ENCODE data around the gene RBM38.

The RBM38 gene

DNA sequence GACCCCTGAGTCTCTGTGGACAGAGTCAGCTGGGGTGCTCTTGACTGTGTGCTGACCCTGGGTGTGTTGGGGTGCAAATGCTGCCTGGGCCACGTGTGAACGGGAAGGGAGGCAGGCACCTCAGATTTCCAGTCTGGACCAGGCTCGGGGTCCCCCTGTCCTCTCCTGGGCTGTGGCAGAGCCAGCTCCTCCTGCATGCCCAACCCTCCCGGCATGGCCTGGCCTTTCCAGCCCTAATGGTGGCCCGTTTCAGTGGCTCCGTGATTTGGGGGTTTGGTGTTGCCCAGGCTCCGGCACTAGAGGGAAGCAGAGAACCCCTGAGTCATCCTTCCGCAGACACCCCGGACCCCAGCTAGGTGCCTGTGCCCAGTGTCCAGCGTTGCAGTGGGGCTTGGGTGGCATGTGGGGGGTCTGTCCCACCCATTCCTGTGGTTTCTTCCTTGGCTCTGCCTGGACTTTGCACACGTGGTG is 9.1 kb downstream of the RBM38 start:
- H3K27me3 ChIP-seq (ENCODE audit: control insufficient read depth in 1 of 2, insufficient read depth in 2 of 2, low read length in 2 of 2), result no peaks in the 10 kb centered on the region
- no peaks in the 10 kb centered on the region for H3K9me3 ChIP-seq (ENCODE audit: low read length)
- H3K4me3 ChIP-seq (ENCODE audit: low read depth in 1 of 2, low read length in 2 of 2), result peak overlapping the region in 1 of 2 donors; percentile 29
- H3K9ac ChIP-seq (ENCODE audit: low read length), result peak overlapping the region; percentile 13
- H3K36me3 ChIP-seq (ENCODE audit: insufficient read depth, low read length), result peaks cover 80% of the 10 kb centered on the region
- H3K27ac ChIP-seq (ENCODE audit: low read depth, low read length), result peak overlapping the region; percentile 79
- peaks cover 93% of the 10 kb centered on the region for H3K4me1 ChIP-seq (ENCODE audit: insufficient read depth, low read length)

GRCh38 chr20:57400821-57401564 is 9.8 kb downstream of the RBM38 start:
- H3K4me1 ChIP-seq (ENCODE audit: insufficient read depth, low read length), result peaks cover 90% of the 10 kb centered on the region
- H3K27me3 ChIP-seq (ENCODE audit: control insufficient read depth in 1 of 2, insufficient read depth in 2 of 2, low read length in 2 of 2), result no peaks in the 10 kb centered on the region
- H3K4me3 ChIP-seq (ENCODE audit: low read depth in 1 of 2, low read length in 2 of 2), result peak overlapping the region in 1 of 2 donors; percentile 29
- H3K9me3 ChIP-seq (ENCODE audit: low read length), result no peaks in the 10 kb centered on the region
- H3K36me3 ChIP-seq (ENCODE audit: insufficient read depth, low read length), result peaks cover 79% of the 10 kb centered on the region
- H3K27ac ChIP-seq (ENCODE audit: low read depth, low read length), result peak overlapping the region; percentile 79
- H3K9ac ChIP-seq (ENCODE audit: low read length), result peak overlapping the region; percentile 13

DNA sequence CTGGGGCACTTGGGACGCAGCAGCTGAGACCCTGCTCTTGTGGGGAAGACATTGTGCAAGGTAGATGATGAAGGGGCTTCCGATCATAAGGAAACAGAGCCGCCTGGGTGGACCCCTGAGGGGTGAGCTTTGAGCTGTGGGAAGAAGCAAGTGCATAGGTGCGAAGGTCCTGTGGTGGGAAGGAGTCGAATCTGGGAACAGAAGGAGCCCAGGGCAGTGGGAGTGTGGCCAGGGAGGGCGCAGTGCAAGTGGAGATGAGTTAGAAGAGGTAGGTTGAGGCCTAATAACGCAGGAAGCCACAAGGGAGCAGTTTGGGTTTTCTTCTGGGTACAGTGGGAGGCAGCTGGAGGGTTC is 10.3 kb downstream of the RBM38 start:
- H3K27ac ChIP-seq (ENCODE audit: low read depth, low read length), result peak overlapping the region; percentile 79
- H3K9ac ChIP-seq (ENCODE audit: low read length), result no peak overlapping the region
- H3K4me3 ChIP-seq (ENCODE audit: low read depth in 1 of 2, low read length in 2 of 2), result no peak overlapping the region
- no peaks in the 10 kb centered on the region for H3K27me3 ChIP-seq (ENCODE audit: control insufficient read depth in 1 of 2, insufficient read depth in 2 of 2, low read length in 2 of 2)
- no peaks in the 10 kb centered on the region for H3K9me3 ChIP-seq (ENCODE audit: low read length)
- H3K36me3 ChIP-seq (ENCODE audit: insufficient read depth, low read length), result peaks cover 79% of the 10 kb centered on the region
- H3K4me1 ChIP-seq (ENCODE audit: insufficient read depth, low read length), result peaks cover 85% of the 10 kb centered on the region

- H3K4me1 ChIP-seq (ENCODE audit: insufficient read depth, low read length), result peaks cover 75% of the 10 kb centered on the region
- H3K9me3 ChIP-seq (ENCODE audit: low read length), result no peaks in the 10 kb centered on the region
- peak overlapping the region; percentile 12 for H3K27ac ChIP-seq (ENCODE audit: low read depth, low read length)
- H3K27me3 ChIP-seq (ENCODE audit: control insufficient read depth in 1 of 2, insufficient read depth in 2 of 2, low read length in 2 of 2), result no peaks in the 10 kb centered on the region
- H3K36me3 ChIP-seq (ENCODE audit: insufficient read depth, low read length), result peaks cover 70% of the 10 kb centered on the region
- H3K4me3 ChIP-seq (ENCODE audit: low read depth in 1 of 2, low read length in 2 of 2), result no peak overlapping the region
- H3K9ac ChIP-seq (ENCODE audit: low read length), result peak overlapping the region; percentile 20
Observed at GRCh38 chr20:57402206-57403125, 11.3 kb downstream of the RBM38 start.

GRCh38 chr20:57403216-57403615 is 12.0 kb downstream of the RBM38 start:
- peaks cover 73% of the 10 kb centered on the region for H3K4me1 ChIP-seq (ENCODE audit: insufficient read depth, low read length)
- no peak overlapping the region for H3K4me3 ChIP-seq (ENCODE audit: low read depth in 1 of 2, low read length in 2 of 2)
- H3K9ac ChIP-seq (ENCODE audit: low read length), result peak overlapping the region; percentile 20
- H3K9me3 ChIP-seq (ENCODE audit: low read length), result no peaks in the 10 kb centered on the region
- peaks cover 70% of the 10 kb centered on the region for H3K36me3 ChIP-seq (ENCODE audit: insufficient read depth, low read length)
- peak overlapping the region; percentile 31 for H3K27ac ChIP-seq (ENCODE audit: low read depth, low read length)
- H3K27me3 ChIP-seq (ENCODE audit: control insufficient read depth in 1 of 2, insufficient read depth in 2 of 2, low read length in 2 of 2), result no peaks in the 10 kb centered on the region

DNA sequence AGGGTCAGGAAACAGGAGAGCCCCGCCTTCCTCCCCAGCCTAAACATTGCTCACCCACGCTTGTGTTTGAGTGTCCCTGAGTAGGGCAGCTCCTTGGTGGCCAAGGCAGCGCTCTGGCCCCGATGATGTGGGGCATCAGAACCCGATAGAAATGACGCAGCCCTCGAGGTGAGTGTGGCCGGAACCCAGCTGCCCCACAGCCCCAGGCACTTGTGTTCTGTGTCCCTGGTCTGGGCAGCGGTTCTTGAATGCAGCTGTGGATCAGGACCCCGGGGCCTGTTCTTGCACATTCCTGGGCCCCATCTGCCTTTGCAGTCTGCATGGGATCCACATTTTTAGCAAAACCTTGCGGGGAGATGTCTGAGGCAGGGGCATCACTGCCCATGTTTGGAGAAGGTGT is 12.8 kb downstream of the RBM38 start:
- Histone ChIP-seq H3K36me3 (ENCODE audit: insufficient read depth, low read length) (peaks cover 73% of the 10 kb centered on the region), H3K4me3 (ENCODE audit: low read depth in 1 of 2, low read length in 2 of 2) (no peak overlapping the region), H3K9ac (ENCODE audit: low read length) (no peak overlapping the region), H3K4me1 (ENCODE audit: insufficient read depth, low read length) (peaks cover 73% of the 10 kb centered on the region), H3K27ac (ENCODE audit: low read depth, low read length) (peak overlapping the region; percentile 47), H3K9me3 (ENCODE audit: low read length) (no peaks in the 10 kb centered on the region), H3K27me3 (ENCODE audit: control insufficient read depth in 1 of 2, insufficient read depth in 2 of 2, low read length in 2 of 2) (no peaks in the 10 kb centered on the region)

- Histone ChIP-seq H3K9ac (ENCODE audit: low read length) (no peak overlapping the region), H3K27me3 (ENCODE audit: control insufficient read depth in 1 of 2, insufficient read depth in 2 of 2, low read length in 2 of 2) (no peaks in the 10 kb centered on the region), H3K27ac (ENCODE audit: low read depth, low read length) (peak overlapping the region; percentile 47), H3K36me3 (ENCODE audit: insufficient read depth, low read length) (peaks cover 70% of the 10 kb centered on the region), H3K9me3 (ENCODE audit: low read length) (no peaks in the 10 kb centered on the region), H3K4me3 (ENCODE audit: low read depth in 1 of 2, low read length in 2 of 2) (no peak overlapping the region), H3K4me1 (ENCODE audit: insufficient read depth, low read length) (peaks cover 73% of the 10 kb centered on the region)
Observed at GRCh38 chr20:57404419-57405072, 13.3 kb downstream of the RBM38 start.

DNA sequence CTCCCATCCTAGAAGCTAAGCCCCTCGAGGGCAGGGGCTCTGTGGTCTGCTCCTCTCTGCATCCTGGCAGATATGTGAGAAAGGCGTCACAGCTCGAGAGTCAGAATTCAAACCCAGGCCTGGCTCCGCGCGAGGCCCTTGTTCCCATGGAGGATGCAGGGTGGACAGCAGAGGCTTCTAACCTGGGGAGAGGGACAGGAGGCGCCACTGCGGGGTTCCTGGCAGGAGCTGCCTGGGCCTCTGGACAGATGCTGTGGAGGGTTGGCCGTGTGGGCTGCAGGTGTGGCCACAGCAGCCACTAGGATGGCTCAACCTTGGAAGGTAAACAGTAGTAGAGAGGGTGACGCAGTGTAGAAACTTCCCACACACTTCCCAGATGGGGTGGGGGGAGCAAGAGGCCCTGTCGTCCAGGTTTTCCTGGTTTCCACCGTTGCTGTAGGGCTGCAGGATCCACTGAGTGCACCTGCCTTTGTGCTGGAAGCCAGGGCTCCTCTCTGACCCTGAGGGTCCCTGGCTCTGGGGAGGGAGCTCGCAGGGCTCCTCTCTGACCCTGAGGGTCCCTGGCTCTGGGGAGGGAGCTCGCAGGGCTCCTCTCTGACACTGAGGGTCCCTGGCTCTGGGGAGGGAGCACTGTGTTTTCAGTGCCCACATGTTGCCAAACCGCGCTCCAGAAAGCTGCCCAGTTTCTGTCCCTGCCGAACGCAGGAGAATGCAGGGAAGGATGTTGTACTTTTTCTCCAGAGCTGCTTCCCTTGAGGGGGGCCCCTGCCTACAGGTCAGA is 14.2 kb downstream of the RBM38 start:
- no peak overlapping the region for H3K4me3 ChIP-seq (ENCODE audit: low read depth in 1 of 2, low read length in 2 of 2)
- peaks cover 64% of the 10 kb centered on the region for H3K36me3 ChIP-seq (ENCODE audit: insufficient read depth, low read length)
- no peaks in the 10 kb centered on the region for H3K9me3 ChIP-seq (ENCODE audit: low read length)
- H3K4me1 ChIP-seq (ENCODE audit: insufficient read depth, low read length), result peaks cover 71% of the 10 kb centered on the region
- no peak overlapping the region for H3K9ac ChIP-seq (ENCODE audit: low read length)
- H3K27me3 ChIP-seq (ENCODE audit: control insufficient read depth in 1 of 2, insufficient read depth in 2 of 2, low read length in 2 of 2), result no peaks in the 10 kb centered on the region
- peak overlapping the region; percentile 20 for H3K27ac ChIP-seq (ENCODE audit: low read depth, low read length)

- no peak overlapping the region for H3K9ac ChIP-seq (ENCODE audit: low read length)
- no peaks in the 10 kb centered on the region for H3K9me3 ChIP-seq (ENCODE audit: low read length)
- H3K27me3 ChIP-seq (ENCODE audit: control insufficient read depth in 1 of 2, insufficient read depth in 2 of 2, low read length in 2 of 2), result no peaks in the 10 kb centered on the region
- H3K4me1 ChIP-seq (ENCODE audit: insufficient read depth, low read length), result peaks cover 66% of the 10 kb centered on the region
- peak overlapping the region; percentile 83 for H3K27ac ChIP-seq (ENCODE audit: low read depth, low read length)
- no peak overlapping the region for H3K4me3 ChIP-seq (ENCODE audit: low read depth in 1 of 2, low read length in 2 of 2)
- peaks cover 43% of the 10 kb centered on the region for H3K36me3 ChIP-seq (ENCODE audit: insufficient read depth, low read length)
Observed at GRCh38 chr20:57407541-57407956, 16.4 kb downstream of the RBM38 start.

DNA sequence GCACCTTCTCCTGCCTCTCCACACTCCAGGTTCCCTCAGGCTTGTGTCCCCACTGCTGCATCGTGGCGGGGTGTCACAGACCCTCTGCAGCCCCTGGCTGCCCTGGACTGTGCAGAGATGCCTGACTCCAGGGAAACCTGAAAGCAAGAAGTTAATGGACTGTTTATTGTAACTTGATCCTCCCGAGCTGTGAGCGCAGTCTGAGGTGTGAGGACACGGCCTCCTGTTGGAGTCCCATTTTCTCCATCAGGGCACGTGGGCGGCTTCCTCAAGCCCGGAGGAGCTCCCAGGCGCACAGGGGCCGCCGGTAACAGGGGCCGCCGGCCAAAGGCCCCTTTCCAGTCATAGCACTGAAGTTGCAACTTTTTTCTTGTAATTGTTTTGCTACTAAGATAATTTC is 16.9 kb downstream of the RBM38 start:
- H3K27ac ChIP-seq (ENCODE audit: low read depth, low read length), result peak overlapping the region; percentile 83
- peaks cover 61% of the 10 kb centered on the region for H3K4me1 ChIP-seq (ENCODE audit: insufficient read depth, low read length)
- H3K36me3 ChIP-seq (ENCODE audit: insufficient read depth, low read length), result peaks cover 37% of the 10 kb centered on the region
- no peak overlapping the region for H3K9ac ChIP-seq (ENCODE audit: low read length)
- no peaks in the 10 kb centered on the region for H3K27me3 ChIP-seq (ENCODE audit: control insufficient read depth in 1 of 2, insufficient read depth in 2 of 2, low read length in 2 of 2)
- no peaks in the 10 kb centered on the region for H3K9me3 ChIP-seq (ENCODE audit: low read length)
- no peak overlapping the region for H3K4me3 ChIP-seq (ENCODE audit: low read depth in 1 of 2, low read length in 2 of 2)

Measured in muscle layer of colon (tissue), 2 donors.